Measurements from ENCODE around the gene PGBD5.

GRCh38 chr1:230301822-230302221 is 124.3 kb downstream of the PGBD5 start:
- TF ChIP-seq CTCF (conservative IDR thresholded peaks at IDR 0.05; ENCODE audit: low read length): no peak
- no peak for TF ChIP-seq EZH2phosphoT487 (IDR thresholded peaks at IDR 0.05; ENCODE audit: borderline replicate concordance, low read depth, low read length)

All from OCI-LY7 (cell line).